ENCODE data around the gene SPANXC. TPM values are rescaled to one million over a fixed set of nuclear protein-coding genes. Genes with fewer than 3 reads are reported as not detected.
"Not testable (repeated sequence)": the region's sequence is repeated elsewhere in the genome, so short reads cannot be mapped to it uniquely, and the experiment has no call there.

Gene SPANXC
- not detected for total RNA-seq
- polyA plus RNA-seq = not detected
- long read RNA-seq, donor 1 = 0 reads
- long read RNA-seq, donor 2 = 0 reads
- long read RNA-seq, donor 3 = 0 reads

GRCh38 chrX:141242417-141242816, at the start of gene SPANXC:
Gene SPANXC (minus strand): TSS chrX:141242517. CDS start chrX:141242457, 60 bp downstream.
- H3K9me3 ChIP-seq; H3K4me3 ChIP-seq; H3K27ac ChIP-seq; H3K4me1 ChIP-seq; DNase-seq; H3K27me3 ChIP-seq; H3K36me3 ChIP-seq; intact Hi-C loops (cut with DNase I); ATAC-seq: not testable (repeated sequence)
- WGBS, 2 donors = 95 to 98% methylated on average over 3 to 4 of the region's 12 CpGs

GRCh38 chrX:141279476-141279875, 37.2 kb upstream of the SPANXC start:
- H3K36me3 ChIP-seq = no peaks in the 10 kb centered on the region
- intact Hi-C loops (cut with DNase I) = loop anchor here in 1 of 10 donors (5.0 kb wide), 1 partner anchor 362 kb away; no protein-coding TSS in a partner anchor
- WGBS, 2 donors = 65 to 71% methylated on average over 2 of the region's 2 CpGs
- H3K27ac ChIP-seq = no peak overlapping the region
- no peaks in the 10 kb centered on the region for H3K27me3 ChIP-seq
- H3K4me3 ChIP-seq = no peak overlapping the region
- no peaks in the 10 kb centered on the region for H3K4me1 ChIP-seq
- no peak for ATAC-seq
- TF ChIP-seq CTCF (IDR thresholded peaks at IDR 0.05) = no peak
- no peak for DNase-seq
- H3K9me3 ChIP-seq = no peaks in the 10 kb centered on the region

GRCh38 chrX:141278306-141278705, 36.0 kb upstream of the SPANXC start:
- DNase-seq = no peak
- peak in 7 of 9 donors; percentile 31 to 57 (median 42) for TF ChIP-seq CTCF (IDR thresholded peaks at IDR 0.05)
- H3K36me3 ChIP-seq = no peaks in the 10 kb centered on the region
- WGBS, 2 donors = 50 to 51% methylated on average over 3 of the region's 3 CpGs
- no peaks in the 10 kb centered on the region for H3K4me1 ChIP-seq
- ATAC-seq = no peak
- H3K27ac ChIP-seq = no peak overlapping the region
- H3K9me3 ChIP-seq = no peaks in the 10 kb centered on the region
- H3K27me3 ChIP-seq = no peaks in the 10 kb centered on the region
- H3K4me3 ChIP-seq = no peak overlapping the region
- intact Hi-C loops (cut with DNase I) = loop anchor here in 1 of 10 donors (5.0 kb wide), 1 partner anchor 361 kb away; no protein-coding TSS in a partner anchor

- no peaks in the 10 kb centered on the region for H3K36me3 ChIP-seq
- H3K4me3 ChIP-seq = no peak overlapping the region
- H3K27ac ChIP-seq = no peak overlapping the region
- DNase-seq (no peak), ATAC-seq (no peak)
- intact Hi-C loops (cut with DNase I) = loop anchor here in 1 of 10 donors (10.0 kb wide), 1 partner anchor 57 kb away; no protein-coding TSS in a partner anchor
- no peaks in the 10 kb centered on the region for H3K9me3 ChIP-seq
- no peaks in the 10 kb centered on the region for H3K27me3 ChIP-seq
- no peaks in the 10 kb centered on the region for H3K4me1 ChIP-seq
- WGBS, 2 donors = 60 to 72% methylated on average over 1 of the region's 1 CpG
- no peak for TF ChIP-seq CTCF (IDR thresholded peaks at IDR 0.05)
These were observed 15.8 kb upstream of the SPANXC start for GRCh38 chrX:141258080-141258479.

GRCh38 chrX:141221611-141222010, 20.7 kb downstream of the SPANXC start:
- 86 to 98% methylated on average over 2 of the region's 2 CpGs for WGBS, 2 donors
- ATAC-seq (no peak), DNase-seq (no peak)
- H3K9me3 ChIP-seq = peaks cover 0 to 5% (median 0%) of the 10 kb centered on the region in 11 donors
- H3K27me3 ChIP-seq = no peaks in the 10 kb centered on the region
- H3K27ac ChIP-seq = no peak overlapping the region
- intact Hi-C loops (cut with DNase I) = no loop called here
- H3K36me3 ChIP-seq = no peaks in the 10 kb centered on the region
- H3K4me3 ChIP-seq = no peak overlapping the region
- H3K4me1 ChIP-seq = no peaks in the 10 kb centered on the region
- TF ChIP-seq CTCF (IDR thresholded peaks at IDR 0.05) = no peak

Data from heart right ventricle (tissue), 16 donors.